Hepatic stellate cell (primary cell): Measurements from ENCODE around the gene SLC25A17.
"Not testable (repeated sequence)": the region's sequence is repeated elsewhere in the genome, so short reads cannot be mapped to it uniquely, and the experiment has no call there.

Experiments
- DNase-seq: peaks from one replicate; pipeline ENCODE4 v3.0.0; 2011; ENCODE audit warnings: low spot score

SLC25A17 gene

DNA sequence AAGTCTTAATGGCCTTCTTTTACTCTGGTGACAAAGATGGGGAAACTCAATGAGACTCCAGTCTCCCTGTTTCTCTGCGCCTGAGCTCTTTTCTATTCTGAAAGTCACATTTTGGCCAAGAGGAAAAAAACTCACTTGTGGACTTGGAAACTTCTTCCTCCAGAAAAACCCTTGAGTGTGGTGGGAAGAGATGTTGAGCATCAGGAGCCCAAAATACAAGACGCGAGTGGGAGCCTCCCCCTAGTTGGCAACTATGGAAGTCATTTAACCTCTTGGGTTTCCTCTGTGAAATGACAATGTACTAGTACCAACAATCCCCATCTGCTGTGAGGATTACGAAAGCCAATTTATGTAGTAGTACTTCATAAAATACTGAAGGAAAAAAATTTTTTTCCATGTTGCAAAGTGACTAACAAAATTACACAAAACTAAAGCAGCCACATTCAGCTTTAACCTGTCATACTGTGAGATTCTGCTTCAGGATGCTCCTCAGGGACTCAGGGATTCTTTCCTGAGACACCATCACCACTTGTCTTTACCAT lies 524 bp upstream of the SLC25A17 start:
- DNase-seq, result peak; percentile 42

DNA sequence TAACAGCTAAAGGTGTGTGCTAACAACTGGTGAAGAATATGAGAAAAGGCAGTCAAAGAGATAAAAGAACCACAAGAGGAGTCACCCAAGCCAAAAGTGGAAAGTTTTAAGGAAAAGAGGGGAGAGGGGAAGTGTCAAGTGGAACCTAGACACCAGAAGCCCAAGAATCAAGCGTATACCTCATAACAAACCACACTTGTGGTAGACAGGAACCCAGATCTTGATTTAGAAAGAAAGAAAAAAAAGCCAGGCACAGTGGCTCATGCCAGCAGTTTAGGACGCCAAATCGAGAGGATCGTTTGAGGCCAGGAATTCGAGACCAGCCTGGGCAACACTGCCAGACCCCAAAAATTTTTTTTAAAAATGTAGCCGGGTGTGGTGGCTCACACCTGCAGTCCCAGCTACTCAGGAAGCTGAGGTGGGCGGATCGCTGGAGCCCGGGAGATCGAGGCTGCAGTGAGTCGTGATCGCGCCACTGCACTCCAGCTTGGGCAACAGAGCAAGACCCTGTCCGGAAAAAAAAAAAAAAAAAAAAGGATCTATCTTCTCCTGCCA lies 877 bp downstream of the SLC25A17 start:
- DNase-seq, result peak; percentile 11

GRCh38 chr22:40817737-40818136 lies 1.4 kb downstream of the SLC25A17 start:
- no peak for DNase-seq

- DNase-seq, result no peak
Observed at GRCh38 chr22:40813912-40814315, 5.2 kb downstream of the SLC25A17 start.

- no peak for DNase-seq
Observed at GRCh38 chr22:40808018-40808841, 10.9 kb downstream of the SLC25A17 start.

DNA sequence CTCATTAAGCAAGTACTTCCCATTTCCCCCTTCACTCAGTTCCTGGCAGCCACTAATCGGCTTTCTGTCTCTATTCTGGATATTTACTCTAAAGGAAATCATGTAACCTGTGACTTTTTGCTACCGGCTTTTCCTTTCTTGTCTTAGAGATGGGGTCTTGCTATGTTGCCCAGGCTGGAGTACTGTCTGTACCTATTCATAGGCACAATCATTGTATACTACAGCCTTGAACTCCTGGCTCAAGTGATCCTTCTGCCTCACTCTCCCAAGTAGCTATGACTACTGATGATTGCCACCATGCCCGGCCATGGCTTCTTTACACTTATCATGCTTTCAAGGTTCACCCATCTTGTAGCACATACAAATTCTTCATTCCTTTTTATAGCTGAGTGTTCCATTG lies 12.4 kb downstream of the SLC25A17 start:
- DNase-seq, result no peak

DNA sequence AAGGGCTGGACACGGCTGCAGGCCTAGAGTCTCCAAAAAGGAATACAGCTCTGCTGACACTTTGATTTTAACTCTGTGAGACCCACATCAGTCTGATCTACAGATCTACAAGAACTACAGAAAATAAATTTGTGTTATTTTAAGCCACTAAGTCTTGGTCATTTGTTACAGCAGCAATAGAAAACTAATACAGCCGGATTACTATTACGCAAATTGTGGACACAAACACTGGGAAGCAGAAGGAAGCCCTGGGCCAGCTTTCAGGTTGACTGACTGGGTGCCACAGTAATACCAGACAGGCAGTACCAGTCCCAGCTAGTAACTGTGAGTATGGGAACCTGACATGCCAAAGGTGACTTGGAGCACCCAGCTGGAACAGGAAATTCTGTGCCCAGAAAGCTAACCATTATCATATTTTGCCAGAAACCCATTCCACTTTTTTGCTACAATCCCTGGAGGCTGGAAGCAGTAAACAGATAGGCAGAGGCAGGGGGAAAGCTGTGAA lies 13.4 kb downstream of the SLC25A17 start:
- no peak for DNase-seq

DNA sequence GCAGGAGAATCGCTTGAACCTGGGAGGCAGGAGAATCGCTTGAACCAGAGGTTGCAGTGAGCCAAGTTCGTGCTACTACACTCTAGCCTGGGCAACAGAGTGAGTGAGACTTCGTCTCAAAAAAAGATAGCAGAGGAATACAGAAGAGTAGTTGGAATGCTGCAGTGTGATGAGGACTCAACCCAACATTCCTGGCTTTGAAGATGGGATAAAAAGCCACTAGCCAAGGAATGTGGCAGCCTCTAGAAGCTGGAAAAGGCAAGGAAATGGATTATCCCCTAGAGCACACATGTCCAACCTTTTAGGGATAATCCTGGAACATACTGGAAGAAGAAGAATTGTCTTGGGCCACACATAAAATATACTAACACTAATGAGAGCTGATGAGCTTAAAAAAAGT lies 13.9 kb downstream of the SLC25A17 start:
- DNase-seq, result no peak

GRCh38 chr22:40803321-40803720 lies 15.8 kb downstream of the SLC25A17 start:
- no peak for DNase-seq

DNA sequence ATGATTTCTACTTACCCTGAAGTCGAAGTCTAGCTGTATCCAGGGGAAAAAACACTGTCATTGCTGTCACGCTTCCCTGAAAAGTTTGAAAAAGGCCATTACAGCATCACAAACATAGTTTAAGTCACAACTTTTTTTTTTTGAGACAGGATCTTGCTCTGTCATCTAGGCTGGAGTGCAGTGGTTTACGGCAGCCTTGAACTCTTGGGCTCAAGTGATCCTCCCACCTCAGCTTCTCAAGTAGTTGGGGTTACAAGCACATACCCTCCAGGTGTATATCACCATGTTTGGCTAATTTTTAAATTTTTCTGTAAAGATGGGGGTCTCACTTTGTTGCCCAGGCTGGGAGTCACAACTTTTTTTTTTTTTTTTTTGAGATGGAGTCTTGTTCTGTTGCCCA lies 20.1 kb downstream of the SLC25A17 start:
- no peak for DNase-seq

- no peak for DNase-seq
Observed at GRCh38 chr22:40797427-40797826, 21.7 kb downstream of the SLC25A17 start.

DNA sequence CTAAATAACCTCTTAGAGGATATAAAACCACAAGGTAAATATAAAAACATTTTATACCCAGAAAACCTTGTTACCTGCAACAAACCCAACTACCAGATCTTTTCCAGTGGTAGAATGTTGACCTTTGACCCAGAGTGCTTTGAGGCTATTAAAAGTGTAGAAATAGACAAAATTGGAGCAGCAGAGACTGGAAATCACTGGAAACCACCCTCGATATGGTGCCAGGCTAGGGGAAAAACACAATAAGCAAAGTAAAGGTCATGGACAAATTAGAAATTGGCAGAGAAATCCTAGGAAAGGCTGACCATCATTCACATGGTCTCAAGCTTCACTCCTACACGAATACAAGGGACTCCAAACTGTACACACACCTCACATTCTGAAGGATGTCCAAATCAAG lies 26.7 kb downstream of the SLC25A17 start:
- no peak for DNase-seq

- DNase-seq, result no peak
Observed at GRCh38 chr22:40791241-40791640, 27.9 kb downstream of the SLC25A17 start.

DNA sequence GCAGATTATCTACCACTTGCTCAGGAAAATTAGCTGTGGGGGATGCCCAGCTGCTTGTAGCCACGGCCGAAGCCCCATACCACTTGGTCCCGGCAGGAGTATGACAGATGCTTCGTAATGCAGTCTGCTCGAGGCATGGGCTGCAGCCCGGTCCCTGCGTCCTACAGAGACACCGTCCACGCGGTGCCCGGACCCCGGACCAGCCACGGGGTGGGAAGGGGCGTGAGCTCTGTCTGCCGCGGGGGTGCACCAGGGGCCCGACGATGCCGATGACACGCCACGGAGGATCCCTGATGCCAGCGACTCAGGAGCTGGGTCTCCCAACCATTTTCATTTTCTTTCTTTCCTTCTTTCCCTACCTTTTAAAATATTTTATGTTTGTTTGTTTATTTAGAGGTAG lies 30.0 kb downstream of the SLC25A17 start:
- DNase-seq, result no peak

DNA sequence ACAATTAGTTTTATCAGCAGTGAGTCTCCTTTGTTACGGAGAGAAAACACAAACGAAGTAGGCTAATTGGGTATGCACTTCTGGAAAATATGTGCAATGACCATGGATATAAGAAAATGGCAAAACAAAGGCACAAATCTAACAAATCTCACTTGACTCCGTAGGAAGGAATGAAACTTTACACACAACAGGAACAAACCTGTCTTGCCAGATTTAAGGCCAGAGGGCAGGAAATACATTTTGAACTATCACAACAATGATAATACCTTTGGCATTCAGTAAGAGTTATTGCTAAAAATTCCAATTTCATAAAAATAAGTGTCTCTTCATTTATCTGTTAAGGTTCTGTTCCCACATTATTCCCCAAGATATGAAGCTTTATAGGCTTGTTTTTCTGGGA lies 36.6 kb downstream of the SLC25A17 start:
- DNase-seq, result no peak

GRCh38 chr22:40781749-40782148 lies 37.4 kb downstream of the SLC25A17 start:
- not testable (repeated sequence) for DNase-seq

GRCh38 chr22:40769761-40770160 lies 49.4 kb downstream of the SLC25A17 start:
- no peak for DNase-seq

GRCh38 chr22:40768206-40768605 lies 50.9 kb downstream of the SLC25A17 start:
- no peak for DNase-seq

GRCh38 chr22:40766956-40767355 lies 52.2 kb downstream of the SLC25A17 start:
- no peak for DNase-seq

GRCh38 chr22:40764763-40765441 lies 54.2 kb downstream of the SLC25A17 start:
- no peak for DNase-seq

GRCh38 chr22:40759294-40759840 lies 59.8 kb downstream of the SLC25A17 start:
- DNase-seq, result no peak

DNA sequence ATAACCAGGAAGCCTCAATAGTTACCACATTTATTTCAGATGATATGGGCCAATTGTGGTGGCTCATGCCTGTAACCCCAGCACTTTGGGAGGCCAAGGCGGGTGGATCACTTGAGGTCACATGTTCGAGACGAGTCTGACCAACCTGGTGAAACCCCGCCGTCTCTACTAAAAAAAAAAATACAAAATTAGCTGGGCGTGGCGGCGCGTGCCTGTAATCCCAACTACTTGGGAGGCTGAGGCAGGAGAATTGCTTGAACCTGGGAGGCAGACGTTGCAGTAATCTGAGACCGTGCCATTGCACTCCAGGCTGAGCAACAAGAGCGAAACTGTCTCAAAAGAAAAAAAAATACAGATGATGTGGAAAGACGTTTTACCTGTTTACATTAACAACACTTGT lies 60.3 kb downstream of the SLC25A17 start:
- not testable (repeated sequence) for DNase-seq
